A549 (cell line): ENCODE data around the gene KLHL41. TPM values are rescaled to one million over a fixed set of nuclear protein-coding genes. Genes with fewer than 3 reads are reported as not detected.

ENCODE experiments used
- ATAC-seq, 2 experiments: fragments of 200-7000 bp in 1 of 2; fragments of >200 bp in 1 of 2; cut with Nextera tagmentation in 1 of 2; cut with Tn5 transposase in 1 of 2; 3 replicates each; pipeline versions ENCODE4 v1.8.0 to v1.9.1; 2018 to 2020; ENCODE audit warnings: mild to moderate bottlenecking in 1 of 2, moderate library complexity in 1 of 2
- CTCF ChIA-PET: fragments of 300-600 bp; sonication (Branson Sonifier 250); formaldehyde crosslinking; extraction: SDS; loops from one replicate; lab custom pipeline; 2021; ENCODE audit warnings: antibody characterized with exemption, inconsistent platforms; lab: Yijun Ruan, JAX
- POLR2A ChIA-PET: fragments of 350-600 bp; formaldehyde crosslinking; extraction: SDS; loops from one replicate; lab custom pipeline; 2021; ENCODE audit warnings: antibody characterized with exemption, inconsistent platforms; lab: Yijun Ruan, JAX
- DNase-seq, 2 experiments: peaks; one replicate each; pipeline versions ENCODE4 v3.0.0 to v3.0.0-alpha.2; 2011 to 2016; ENCODE audit warnings: low read depth in 1 of 2, low spot score in 1 of 2
- FAIRE-seq: peaks from 2 replicates; lab custom pipeline; 2011; peaks lifted over from hg19 to GRCh38; lab: Jason Lieb, UNC
- H3K27ac ChIP-seq, 2 experiments: fragments of >200 bp; sonication (Bioruptor Twin); formaldehyde crosslinking; 3 replicates each; pipeline ENCODE4 v1.5.1; 2016 to 2017
- H3K4me1 ChIP-seq: fragments of >200 bp; sonication (Bioruptor Twin); formaldehyde crosslinking; 3 replicates; pipeline ENCODE4 v1.6.1; 2016
- H3K4me2 ChIP-seq: fragments of >200 bp; sonication (Bioruptor Twin); formaldehyde crosslinking; 3 replicates; pipeline ENCODE4 v1.6.1; 2016
- H3K4me3 ChIP-seq: fragments of >200 bp; sonication (Bioruptor Twin); formaldehyde crosslinking; 3 replicates; pipeline ENCODE4 v1.5.1; 2016
- H3K9me3 ChIP-seq: fragments of >200 bp; sonication (Bioruptor Twin); formaldehyde crosslinking; 3 replicates; pipeline ENCODE4 v1.6.1; 2016
- BHLHE40 ChIP-seq: IDR thresholded peaks from 2 replicates; pipeline ENCODE4 v1.6.1; 2012; ENCODE audit warnings: low read depth, low read length, inconsistent platforms
- CEBPB ChIP-seq, 2 experiments: fragments of >200 bp in 1 of 2; sonication (Bioruptor Twin) in 1 of 2; formaldehyde crosslinking in 1 of 2; IDR thresholded peaks; 2 replicates each; pipeline ENCODE4 v1.6.1; 2012 to 2016
- CHD4 ChIP-seq: fragments of 200-600 bp; sonication (generic); IDR thresholded peaks from 2 replicates; pipeline ENCODE4 v1.6.1; 2016; ENCODE audit warnings: antibody characterized with exemption, mild to moderate bottlenecking, borderline replicate concordance
- EHF ChIP-seq: fragments of 250-450 bp; sonication (Bioruptor Pico); IDR thresholded peaks from 2 replicates; pipeline ENCODE4 v1.5.0; 2020; ENCODE audit warnings: mild to moderate bottlenecking
- EHMT2 ChIP-seq: fragments of 200-600 bp; sonication (generic); IDR thresholded peaks from 2 replicates; pipeline ENCODE4 v1.6.1; 2016; ENCODE audit warnings: antibody characterized with exemption, low read depth, mild to moderate bottlenecking, moderate library complexity
- FOSB ChIP-seq: fragments of 250-450 bp; sonication (Bioruptor Pico); IDR thresholded peaks from 2 replicates; pipeline ENCODE4 v1.5.0; 2020; ENCODE audit warnings: mild to moderate bottlenecking, moderate library complexity
- FOSL2 ChIP-seq, 2 experiments: fragments of 450-650 bp in 1 of 2; fragments of >200 bp in 1 of 2; sonication (Bioruptor Twin) in 1 of 2; formaldehyde crosslinking; IDR thresholded peaks; 2 replicates each; pipeline versions ENCODE4 v1.5.0 to v1.6.1; 2016 to 2020; ENCODE audit warnings: mild to moderate bottlenecking in 1 of 2, moderate library complexity in 1 of 2
- FOXS1 ChIP-seq: fragments of 250-450 bp; sonication (Bioruptor Pico); IDR thresholded peaks from 2 replicates; pipeline ENCODE4 v1.5.0; 2020; ENCODE audit warnings: mild to moderate bottlenecking, moderate library complexity
- GATA3 ChIP-seq: IDR thresholded peaks from 2 replicates; pipeline ENCODE4 v1.6.1; 2012; ENCODE audit warnings: borderline replicate concordance
- HEYL ChIP-seq: fragments of 250-450 bp; sonication (Bioruptor Pico); IDR thresholded peaks from 2 replicates; pipeline ENCODE4 v1.8.0; 2021; ENCODE audit warnings: mild to moderate bottlenecking, moderate library complexity
- HMGXB4 ChIP-seq: fragments of 250-450 bp; sonication (Bioruptor Pico); IDR thresholded peaks from 2 replicates; pipeline ENCODE4 v1.5.0; 2021; ENCODE audit warnings: mild to moderate bottlenecking, moderate library complexity, borderline replicate concordance
- HOXA7 ChIP-seq: fragments of 250-450 bp; sonication (Bioruptor Pico); IDR thresholded peaks from 2 replicates; pipeline ENCODE4 v1.5.0; 2020; ENCODE audit warnings: mild to moderate bottlenecking, moderate library complexity
- JUN ChIP-seq, 2 experiments: fragments of >200 bp; sonication (Bioruptor Twin); formaldehyde crosslinking; IDR thresholded peaks; 2 replicates in 1 of 2; 3 replicates in 1 of 2; pipeline ENCODE4 v1.6.1; 2016 to 2017
- JUNB ChIP-seq: fragments of >200 bp; sonication (Bioruptor Twin); formaldehyde crosslinking; IDR thresholded peaks from 2 replicates; pipeline ENCODE4 v1.6.1; 2016
- KDM1A ChIP-seq: fragments of 200-600 bp; sonication (generic); IDR thresholded peaks from 2 replicates; pipeline ENCODE4 v1.6.1; 2016; ENCODE audit warnings: low read depth, mild to moderate bottlenecking
- MAFK ChIP-seq: fragments of 450-650 bp; IDR thresholded peaks from 2 replicates; pipeline ENCODE4 v1.6.1; 2014; ENCODE audit not compliant: partially characterized antibody
- MAZ ChIP-seq: fragments of 150-350 bp; IDR thresholded peaks from 2 replicates; pipeline ENCODE4 v1.6.1; 2014; ENCODE audit warnings: antibody characterized with exemption, low read depth, low read length, borderline replicate concordance
- POLR2A ChIP-seq: IDR thresholded peaks from 2 replicates; pipeline ENCODE4 v1.6.1; 2012; ENCODE audit warnings: mild to moderate bottlenecking, low read length
- RAD21 ChIP-seq, 2 experiments: fragments of >200 bp in 1 of 2; sonication (Bioruptor Twin) in 1 of 2; formaldehyde crosslinking in 1 of 2; IDR thresholded peaks in 1 of 2; conservative IDR thresholded peaks in 1 of 2; 2 replicates in 1 of 2; 3 replicates in 1 of 2; pipeline ENCODE4 v1.6.1; 2012 to 2018; ENCODE audit warnings: inconsistent platforms in 1 of 2
- RNF2 ChIP-seq: fragments of 200-600 bp; sonication (generic); IDR thresholded peaks from 2 replicates; pipeline ENCODE4 v1.6.1; 2016; ENCODE audit warnings: low read depth, mild to moderate bottlenecking, antibody characterized with exemption, moderate library complexity, borderline replicate concordance
- TFCP2L1 ChIP-seq: fragments of 250-450 bp; sonication (Bioruptor Pico); IDR thresholded peaks from 2 replicates; pipeline ENCODE4 v1.5.0; 2021; ENCODE audit warnings: mild to moderate bottlenecking
- ZFP36 ChIP-seq: fragments of 450-650 bp; IDR thresholded peaks from 2 replicates; pipeline ENCODE4 v1.6.1; 2014; ENCODE audit warnings: borderline replicate concordance; ENCODE audit not compliant: partially characterized antibody
- ZSCAN20 ChIP-seq: fragments of 250-450 bp; sonication (Bioruptor Pico); IDR thresholded peaks from 2 replicates; pipeline ENCODE4 v1.8.0; 2022; ENCODE audit warnings: mild to moderate bottlenecking, moderate library complexity
- WGBS: methylation state at CpG from one replicate; pipeline ENCODE4 v1.1.6; 2017; ENCODE audit errors: missing lambda C conversion rate; 5-methylcytosine and 5-hydroxymethylcytosine counted together
- polyA plus RNA-seq, 4 experiments: library from polyadenylated mRNA; depleted of rRNA in 3 of 4; stranded (reverse); fragments of >200 nt; fragmentation: RNase III in 1 of 4; extraction: RNeasy Plus Mini Kit Qiagen cat#74134 plus additional on column Dnase treatment in 1 of 4; gene quantifications; 2 replicates in 3 of 4; 3 replicates in 1 of 4; pipeline ENCODE4 v1.2.3, GENCODE V29; 2011 to 2017
- TF ChIP-seq, protein P1 (sequence below): fragments of >200 bp; sonication (Bioruptor Twin); formaldehyde crosslinking; IDR thresholded peaks from 3 replicates; pipeline ENCODE4 v1.6.1; 2016
- TF ChIP-seq, protein P2 (sequence below): IDR thresholded peaks from 2 replicates; pipeline ENCODE4 v1.6.1; 2012
- TF ChIP-seq, protein P3 (sequence below): fragments of 200-600 bp; sonication (generic); IDR thresholded peaks from 2 replicates; pipeline ENCODE4 v1.6.1; 2016; ENCODE audit warnings: antibody characterized with exemption, mild to moderate bottlenecking, moderate library complexity
- TF ChIP-seq, protein P4 (sequence below): fragments of 450-650 bp; IDR thresholded peaks from 2 replicates; pipeline ENCODE4 v1.6.1; 2014; ENCODE audit warnings: antibody characterized with exemption

Gene KLHL41
- polyA plus RNA-seq, 2 of the 4 experiments (the other 2 are of a cell fraction), result 0.06 to 0.08 TPM

DNA sequence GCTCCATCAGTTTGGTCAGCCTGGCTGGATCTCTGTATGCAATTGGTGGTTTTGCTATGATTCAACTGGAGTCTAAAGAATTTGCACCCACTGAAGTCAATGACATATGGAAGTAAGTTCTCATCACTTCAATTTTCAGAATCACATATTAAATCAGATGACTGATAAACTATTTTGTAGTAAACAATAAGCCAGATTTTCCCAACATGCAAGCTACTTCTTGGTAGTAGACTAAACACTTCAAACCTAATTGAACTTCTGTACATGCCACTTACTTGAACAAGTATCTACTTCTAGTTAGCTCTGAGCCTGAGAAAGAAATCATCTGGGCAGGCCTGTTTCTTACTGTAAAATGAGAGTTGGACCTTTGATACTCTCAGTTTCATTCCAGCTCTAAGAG lies 11.4 kb downstream of the KLHL41 start:
- ATAC-seq, result no peak
- no peaks in the 10 kb centered on the region for H3K4me1 ChIP-seq
- no peak overlapping the region for H3K4me2 ChIP-seq
- TF ChIP-seq, protein P1, sequence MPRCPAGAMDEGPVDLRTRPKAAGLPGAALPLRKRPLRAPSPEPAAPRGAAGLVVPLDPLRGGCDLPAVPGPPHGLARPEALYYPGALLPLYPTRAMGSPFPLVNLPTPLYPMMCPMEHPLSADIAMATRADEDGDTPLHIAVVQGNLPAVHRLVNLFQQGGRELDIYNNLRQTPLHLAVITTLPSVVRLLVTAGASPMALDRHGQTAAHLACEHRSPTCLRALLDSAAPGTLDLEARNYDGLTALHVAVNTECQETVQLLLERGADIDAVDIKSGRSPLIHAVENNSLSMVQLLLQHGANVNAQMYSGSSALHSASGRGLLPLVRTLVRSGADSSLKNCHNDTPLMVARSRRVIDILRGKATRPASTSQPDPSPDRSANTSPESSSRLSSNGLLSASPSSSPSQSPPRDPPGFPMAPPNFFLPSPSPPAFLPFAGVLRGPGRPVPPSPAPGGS, result no peak
- no peak for TF ChIP-seq ZFP36
- TF ChIP-seq ZSCAN20 (CRISPR knock-in tag), result no peak
- no peak for TF ChIP-seq MAFK
- TF ChIP-seq FOXS1 (CRISPR knock-in tag), result no peak
- TF ChIP-seq MAZ, result no peak
- TF ChIP-seq CHD4, result no peak
- TF ChIP-seq HMGXB4 (CRISPR knock-in tag), result no peak
- TF ChIP-seq TFCP2L1 (CRISPR knock-in tag), result no peak
- no peak for TF ChIP-seq EHF (CRISPR knock-in tag)
- no peak for TF ChIP-seq HOXA7 (CRISPR knock-in tag)
- TF ChIP-seq, protein P2, sequence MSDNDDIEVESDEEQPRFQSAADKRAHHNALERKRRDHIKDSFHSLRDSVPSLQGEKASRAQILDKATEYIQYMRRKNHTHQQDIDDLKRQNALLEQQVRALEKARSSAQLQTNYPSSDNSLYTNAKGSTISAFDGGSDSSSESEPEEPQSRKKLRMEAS, result no peak
- no peak for TF ChIP-seq BHLHE40
- TF ChIP-seq GATA3, result no peak
- TF ChIP-seq JUN (IDR thresholded peaks at IDR 0.05), result no peak
- TF ChIP-seq HEYL (CRISPR knock-in tag), result no peak
- no peak overlapping the region for H3K4me3 ChIP-seq
- DNase-seq, result no peak
- ChIA-PET POLR2A (no interaction called here), CTCF (interaction anchor here (0.8 to 2.7 kb wide), 4 partner anchors 7 to 247 kb away, joined by 3 to 10 read pairs (median 5); partner anchors contain the start of gene BBS5)
- H3K27ac ChIP-seq, result no peak overlapping the region
- no peaks in the 10 kb centered on the region for H3K9me3 ChIP-seq
- FAIRE-seq, result no peak

DNA sequence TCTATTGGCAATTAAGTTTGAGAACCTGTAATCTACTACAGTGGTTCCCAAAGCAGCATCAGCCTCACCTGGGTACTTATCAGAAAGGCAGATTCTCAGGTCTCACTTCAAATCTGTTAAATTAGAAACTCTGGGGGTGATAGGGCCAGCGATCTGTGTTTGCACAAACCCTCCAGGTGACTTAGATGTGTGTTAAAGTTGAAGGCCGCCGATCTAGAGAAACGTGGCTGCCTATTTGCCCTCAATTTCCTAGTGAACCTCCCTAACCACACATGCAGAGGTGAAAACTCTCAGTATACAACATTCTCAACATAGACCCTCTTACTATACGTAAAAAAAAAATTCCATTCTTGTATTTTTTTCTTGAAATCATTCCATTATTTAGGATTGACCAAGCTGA lies 14.2 kb downstream of the KLHL41 start:
- TF ChIP-seq POLR2A (no peak), EHF (CRISPR knock-in tag) (no peak), JUNB (no peak), KDM1A (no peak), GATA3 (no peak), RAD21 (conservative IDR thresholded peaks at IDR 0.05 in 1 of 2, IDR thresholded peaks at IDR 0.05 in 1 of 2) (no peak), CEBPB (IDR thresholded peaks at IDR 0.05) (no peak), FOSL2 (IDR thresholded peaks at IDR 0.05) (no peak), FOSL2 (CRISPR knock-in tag; IDR thresholded peaks at IDR 0.05) (no peak), RNF2 (no peak), MAZ (no peak), EHMT2 (no peak), MAFK (no peak), ZSCAN20 (CRISPR knock-in tag) (no peak), FOSB (no peak)
- TF ChIP-seq, protein P3, sequence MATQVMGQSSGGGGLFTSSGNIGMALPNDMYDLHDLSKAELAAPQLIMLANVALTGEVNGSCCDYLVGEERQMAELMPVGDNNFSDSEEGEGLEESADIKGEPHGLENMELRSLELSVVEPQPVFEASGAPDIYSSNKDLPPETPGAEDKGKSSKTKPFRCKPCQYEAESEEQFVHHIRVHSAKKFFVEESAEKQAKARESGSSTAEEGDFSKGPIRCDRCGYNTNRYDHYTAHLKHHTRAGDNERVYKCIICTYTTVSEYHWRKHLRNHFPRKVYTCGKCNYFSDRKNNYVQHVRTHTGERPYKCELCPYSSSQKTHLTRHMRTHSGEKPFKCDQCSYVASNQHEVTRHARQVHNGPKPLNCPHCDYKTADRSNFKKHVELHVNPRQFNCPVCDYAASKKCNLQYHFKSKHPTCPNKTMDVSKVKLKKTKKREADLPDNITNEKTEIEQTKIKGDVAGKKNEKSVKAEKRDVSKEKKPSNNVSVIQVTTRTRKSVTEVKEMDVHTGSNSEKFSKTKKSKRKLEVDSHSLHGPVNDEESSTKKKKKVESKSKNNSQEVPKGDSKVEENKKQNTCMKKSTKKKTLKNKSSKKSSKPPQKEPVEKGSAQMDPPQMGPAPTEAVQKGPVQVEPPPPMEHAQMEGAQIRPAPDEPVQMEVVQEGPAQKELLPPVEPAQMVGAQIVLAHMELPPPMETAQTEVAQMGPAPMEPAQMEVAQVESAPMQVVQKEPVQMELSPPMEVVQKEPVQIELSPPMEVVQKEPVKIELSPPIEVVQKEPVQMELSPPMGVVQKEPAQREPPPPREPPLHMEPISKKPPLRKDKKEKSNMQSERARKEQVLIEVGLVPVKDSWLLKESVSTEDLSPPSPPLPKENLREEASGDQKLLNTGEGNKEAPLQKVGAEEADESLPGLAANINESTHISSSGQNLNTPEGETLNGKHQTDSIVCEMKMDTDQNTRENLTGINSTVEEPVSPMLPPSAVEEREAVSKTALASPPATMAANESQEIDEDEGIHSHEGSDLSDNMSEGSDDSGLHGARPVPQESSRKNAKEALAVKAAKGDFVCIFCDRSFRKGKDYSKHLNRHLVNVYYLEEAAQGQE, result no peak
- TF ChIP-seq, protein P1, result no peak
- TF ChIP-seq, protein P4, sequence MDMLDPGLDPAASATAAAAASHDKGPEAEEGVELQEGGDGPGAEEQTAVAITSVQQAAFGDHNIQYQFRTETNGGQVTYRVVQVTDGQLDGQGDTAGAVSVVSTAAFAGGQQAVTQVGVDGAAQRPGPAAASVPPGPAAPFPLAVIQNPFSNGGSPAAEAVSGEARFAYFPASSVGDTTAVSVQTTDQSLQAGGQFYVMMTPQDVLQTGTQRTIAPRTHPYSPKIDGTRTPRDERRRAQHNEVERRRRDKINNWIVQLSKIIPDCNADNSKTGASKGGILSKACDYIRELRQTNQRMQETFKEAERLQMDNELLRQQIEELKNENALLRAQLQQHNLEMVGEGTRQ, result no peak
- TF ChIP-seq, protein P2, result no peak
- TF ChIP-seq, all 56 proteins: peak for 0

More for the DNA sequence above, 14.2 kb downstream of the KLHL41 start:
- ChIA-PET CTCF (no interaction called here), POLR2A (no interaction called here)
- H3K9me3 ChIP-seq, result no peaks in the 10 kb centered on the region
- no peak overlapping the region for H3K4me3 ChIP-seq
- DNase-seq (no peak), ATAC-seq (no peak), FAIRE-seq (no peak)
- H3K4me1 ChIP-seq, result no peaks in the 10 kb centered on the region
- no peak overlapping the region for H3K27ac ChIP-seq
- 65% methylated on average over 5 of the region's 5 CpGs for WGBS
- H3K4me2 ChIP-seq, result no peak overlapping the region
